NCI-H345 (cell line): ENCODE results near the gene ANO8.
"Not testable (repeated sequence)": the region's sequence is repeated elsewhere in the genome, so short reads cannot be mapped to it uniquely, and the experiment has no call there.

Source experiments
- DNase-seq: peaks from one replicate; lab custom pipeline; 2025; lab: John Stamatoyannopoulos, UW

Gene ANO8

GRCh38 chr19:17309198-17309964 is 25.3 kb downstream of the ANO8 start, which contains the start of gene DDA1:
DDA1 (plus strand) TSS chr19:17309563; CDS start chr19:17309655, 92 bp downstream.
- DNase-seq = peak; percentile 99

DNA sequence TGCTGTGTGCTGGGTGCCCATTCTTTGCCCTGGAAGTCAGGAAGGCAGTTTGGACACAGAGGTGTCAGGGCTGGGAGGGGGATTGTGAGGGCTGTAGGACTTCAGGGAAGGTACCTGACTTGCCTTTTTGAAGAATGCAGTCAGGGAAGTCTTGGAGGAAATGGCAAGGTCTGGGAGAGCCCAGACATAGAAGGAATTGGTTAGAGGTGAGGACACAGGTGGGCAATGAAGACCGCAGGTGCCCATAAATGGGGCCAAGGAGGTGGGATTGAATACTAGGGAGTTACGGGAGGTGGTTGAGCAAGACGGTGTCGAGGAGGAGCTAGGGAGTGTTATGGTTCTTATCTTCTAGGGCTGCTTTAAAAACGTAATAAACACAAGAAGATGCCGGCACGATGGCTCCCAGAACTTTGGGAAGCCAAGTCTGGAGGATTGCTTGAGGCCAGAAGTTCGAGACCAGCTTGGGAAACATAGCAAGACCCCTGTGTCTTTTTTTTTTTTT is 26.7 kb downstream of the ANO8 start:
- no peak for DNase-seq

- no peak for DNase-seq
Observed at GRCh38 chr19:17306285-17306714, 28.4 kb downstream of the ANO8 start.

DNA sequence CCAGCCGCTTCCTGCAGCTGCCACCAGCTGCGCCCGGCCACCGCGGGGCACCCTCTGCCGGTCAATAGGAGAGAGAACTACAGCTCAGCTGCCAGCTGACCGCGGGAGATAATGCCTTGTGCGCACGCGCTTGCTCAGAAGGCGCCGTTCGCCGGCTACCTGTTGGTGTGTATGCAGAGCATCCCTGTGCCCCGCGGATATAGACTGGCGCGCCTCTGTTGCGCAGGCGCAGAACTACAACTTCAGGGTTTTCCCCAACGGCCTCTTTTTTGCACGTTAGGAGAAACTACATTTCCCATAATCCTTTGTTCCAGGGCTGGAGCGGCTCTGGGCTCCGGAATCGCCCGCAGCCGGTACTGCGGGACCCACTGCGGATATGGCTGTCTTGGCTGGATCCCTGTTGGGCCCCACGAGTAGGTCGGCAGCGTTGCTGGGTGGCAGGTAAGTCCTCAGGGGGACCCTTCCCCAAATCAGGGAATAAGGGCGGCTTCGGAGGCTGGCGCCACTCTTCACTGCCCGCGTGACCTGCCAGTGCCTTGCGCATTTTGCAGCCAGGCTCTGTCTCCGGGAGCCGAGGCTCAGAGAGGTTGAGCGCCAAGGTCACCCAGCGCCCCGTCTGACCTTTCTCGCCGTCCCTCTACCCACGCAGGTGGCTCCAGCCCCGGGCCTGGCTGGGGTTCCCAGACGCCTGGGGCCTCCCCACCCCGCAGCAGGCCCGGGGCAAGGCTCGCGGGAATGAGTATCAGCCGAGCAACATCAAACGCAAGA is 29.0 kb downstream of the ANO8 start, which contains the start of gene MRPL34:
MRPL34 (plus strand) TSS at position 356 of the 768 bp plus-strand sequence; CDS start at position 377, 21 bp downstream.
- DNase-seq = peak; percentile 98

DNA sequence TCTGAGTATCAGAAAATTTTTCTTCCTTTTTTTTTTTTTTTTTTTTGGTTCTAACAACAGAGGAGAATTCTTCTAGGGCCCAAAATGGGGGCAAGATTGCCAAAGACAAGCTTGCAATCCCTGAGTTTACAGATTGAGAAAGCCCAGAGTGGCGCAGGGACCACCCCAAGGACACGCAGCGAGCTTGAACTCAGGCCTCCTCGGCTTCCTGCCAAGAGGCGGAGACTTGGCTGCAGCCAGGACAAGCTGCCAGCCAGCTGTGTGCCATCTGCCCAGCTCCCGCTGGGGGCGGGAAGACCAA is 29.5 kb downstream of the ANO8 start:
- DNase-seq = no peak

- peak; percentile 38 for DNase-seq
Observed at GRCh38 chr19:17304386-17305215, 30.1 kb downstream of the ANO8 start.

- DNase-seq = no peak
Observed at GRCh38 chr19:17303940-17304267, 30.8 kb downstream of the ANO8 start.

- DNase-seq = peak; percentile 94
Observed at GRCh38 chr19:17303167-17303939, 31.3 kb downstream of the ANO8 start, which contains the start of gene ABHD8. ABHD8 (minus strand) TSS chr19:17303425; CDS start chr19:17301616, 1,809 bp downstream.

- no peak for DNase-seq
Observed at GRCh38 chr19:17302391-17303166, 32.1 kb downstream of the ANO8 start.

GRCh38 chr19:17300992-17301619 is 33.5 kb downstream of the ANO8 start:
- no peak for DNase-seq

GRCh38 chr19:17296976-17297375 is 37.7 kb downstream of the ANO8 start:
- no peak for DNase-seq

- no peak for DNase-seq
Observed at GRCh38 chr19:17296273-17296672, 38.4 kb downstream of the ANO8 start.

- not testable (repeated sequence) for DNase-seq
Observed at GRCh38 chr19:17295551-17295950, 39.1 kb downstream of the ANO8 start.

DNA sequence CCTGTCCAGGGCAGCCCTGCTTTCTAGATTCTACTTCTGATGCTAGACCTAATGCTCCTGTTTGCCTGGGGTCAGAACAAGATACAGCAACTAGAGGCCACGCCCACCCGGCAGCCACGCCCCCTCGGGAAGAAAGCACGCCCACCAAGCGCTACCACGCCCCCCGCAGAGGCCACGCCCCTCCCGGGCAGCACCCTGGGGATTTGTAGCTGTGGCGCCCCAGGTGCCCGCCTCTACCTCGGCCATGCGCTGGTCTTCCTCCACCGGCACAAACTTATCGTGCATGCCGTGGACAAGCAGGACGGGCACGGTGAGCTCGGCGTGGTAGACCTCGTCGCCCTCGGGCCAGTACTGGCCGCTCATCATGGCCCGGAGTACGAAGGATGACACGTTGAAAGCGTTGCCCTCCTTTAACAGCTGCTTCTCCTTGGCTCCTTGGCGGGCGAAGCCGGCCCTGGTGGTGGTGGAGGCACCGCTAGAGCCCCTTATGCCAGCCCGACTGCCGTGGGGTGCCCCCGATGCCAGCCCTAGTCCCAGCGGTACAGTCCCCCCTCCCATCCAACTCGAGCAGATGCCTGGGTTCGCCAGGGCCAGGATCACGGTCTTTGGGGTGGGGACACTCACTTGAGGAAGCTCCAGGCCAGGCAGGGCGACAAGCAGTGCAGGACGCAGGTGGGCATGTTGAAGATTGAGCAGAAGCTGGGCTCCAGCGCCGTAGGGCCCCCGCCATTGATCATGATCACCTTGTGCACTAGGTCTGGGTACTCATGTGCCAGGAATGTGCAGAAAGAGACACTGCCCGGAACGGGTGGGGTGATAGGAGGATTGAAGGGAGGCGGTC is 40.4 kb downstream of the ANO8 start:
- DNase-seq = no peak

GRCh38 chr19:17293605-17294004 is 41.0 kb downstream of the ANO8 start:
- no peak for DNase-seq

DNA sequence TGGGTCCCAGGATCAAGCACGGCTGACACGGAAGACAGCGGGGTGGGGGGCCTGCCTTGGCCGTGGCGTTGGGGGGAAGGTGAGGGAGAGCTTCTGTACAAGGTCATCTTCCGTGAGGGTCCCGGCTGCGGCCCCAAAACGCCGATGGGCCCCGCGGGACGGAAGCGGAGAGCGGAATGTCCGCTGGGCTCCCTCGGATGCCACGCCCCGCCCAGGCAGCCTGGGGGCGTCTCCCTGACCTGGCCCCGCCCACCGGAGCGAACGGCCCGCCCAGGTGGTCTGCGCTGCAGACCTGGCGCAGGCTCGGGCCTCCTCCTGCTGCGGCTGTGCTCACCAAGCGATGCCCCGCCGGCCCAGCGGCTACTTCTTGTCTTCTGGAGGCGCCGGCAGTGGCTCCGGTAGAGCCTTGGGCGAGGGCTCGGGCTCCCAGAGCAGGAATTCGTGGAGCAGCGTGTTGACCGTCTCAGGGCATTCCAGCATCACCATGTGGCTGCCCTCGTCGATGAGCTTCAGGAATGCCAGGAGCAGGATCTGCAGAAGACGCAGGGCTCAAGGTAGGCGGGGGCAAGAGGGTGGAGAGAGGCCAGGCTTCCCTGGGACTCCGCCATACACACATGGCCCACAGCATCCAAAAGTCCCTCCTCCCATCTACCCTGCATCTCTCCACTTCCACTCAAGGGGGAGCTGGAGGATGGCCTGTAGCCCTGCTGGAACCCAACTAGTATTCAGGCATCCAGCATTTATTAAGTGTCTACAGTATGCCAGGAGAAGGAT is 42.2 kb downstream of the ANO8 start:
- no peak for DNase-seq

DNA sequence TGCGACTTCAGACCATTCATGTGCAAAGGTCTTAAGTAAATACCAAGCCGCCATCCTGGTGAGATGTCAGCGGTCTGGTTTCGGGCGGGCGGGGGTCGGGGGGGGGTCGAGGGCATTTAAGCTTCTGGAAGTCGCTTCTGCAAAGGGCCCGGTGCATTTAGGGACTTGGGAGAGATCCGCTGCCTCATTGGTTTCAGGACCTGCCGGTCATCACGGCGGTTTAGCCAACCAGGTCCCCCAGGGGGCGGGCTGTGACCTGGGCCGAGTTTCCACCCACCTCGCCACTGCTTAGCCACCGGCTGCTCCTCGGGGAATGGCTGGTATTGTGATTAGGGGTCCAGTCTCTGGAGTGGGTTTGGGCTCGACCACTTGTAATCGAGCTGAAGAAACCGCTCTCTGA is 45.2 kb downstream of the ANO8 start:
- DNase-seq = no peak

- no peak for DNase-seq
Observed at GRCh38 chr19:17286752-17287151, 47.9 kb downstream of the ANO8 start.
